Tibial nerve (tissue), 4 donors: ENCODE data around the gene FRMD4A. TPM values are rescaled to one million over a fixed set of nuclear protein-coding genes. Genes with fewer than 3 reads are reported as not detected.

ENCODE experiments used
- DNase-seq, 2 donors: peaks; one replicate each; pipeline ENCODE4 v3.0.0-alpha.2; 2019; ENCODE audit warnings: low spot score in 2 of 2
- H3K27ac ChIP-seq, 4 donors: fragments of 200-600 bp; sonication (generic) in 3 of 4; one replicate each; pipeline ENCODE4 v1.5.1; 2017 to 2019; ENCODE audit warnings: mild to moderate bottlenecking in 1 of 4
- H3K27me3 ChIP-seq, 2 donors: fragments of 200-600 bp; sonication (generic) in 1 of 2; one replicate each; pipeline versions ENCODE4 v1.5.1 to v1.6.0; 2017 to 2019
- H3K36me3 ChIP-seq, 3 donors: fragments of 200-600 bp; sonication (generic); one replicate each; pipeline ENCODE4 v1.5.1; 2018 to 2019
- H3K4me1 ChIP-seq, 4 donors: fragments of 200-600 bp; sonication (generic) in 3 of 4; one replicate each; pipeline ENCODE4 v1.5.1; 2017 to 2019
- H3K4me3 ChIP-seq, 4 donors: fragments of 200-600 bp; sonication (generic) in 3 of 4; one replicate each; pipeline ENCODE4 v1.5.1; 2017 to 2019; ENCODE audit warnings: mild to moderate bottlenecking in 1 of 4, moderate library complexity in 1 of 4
- H3K9me3 ChIP-seq, 4 donors: fragments of 200-600 bp; sonication (generic) in 3 of 4; one replicate each; pipeline ENCODE4 v1.5.1; 2017 to 2019
- EP300 ChIP-seq, 2 donors: sonication (generic); formaldehyde crosslinking; IDR thresholded peaks; one replicate each; pipeline ENCODE4 v1.6.1; 2017; ENCODE audit warnings: antibody characterized with exemption in 2 of 2, mild to moderate bottlenecking in 1 of 2
- POLR2A ChIP-seq, 2 donors: fragments of 450-650 bp; IDR thresholded peaks; one replicate each; pipeline ENCODE4 v1.6.1; 2017; ENCODE audit warnings: antibody characterized with exemption in 2 of 2, mild to moderate bottlenecking in 2 of 2, moderate library complexity in 2 of 2
- WGBS, 2 donors: methylation state at CpG; one replicate each; pipeline ENCODE4 v1.1.5; 2018; 5-methylcytosine and 5-hydroxymethylcytosine counted together
- total RNA-seq, 4 donors: library from RNA; depleted of rRNA; stranded (reverse); fragments of >200 nt; gene quantifications; one replicate each; pipeline ENCODE4 v1.1.0, GENCODE V29; 2016
- TF ChIP-seq, protein P1 (sequence below), 5 experiments: fragments of 200-600 bp in 3 of 5; fragments of 450-650 bp in 2 of 5; sonication (generic) in 3 of 5; IDR thresholded peaks; one replicate each; pipeline ENCODE4 v1.5.1; 2016 to 2019; ENCODE audit warnings: antibody characterized with exemption in 5 of 5, mild to moderate bottlenecking in 3 of 5, moderate library complexity in 2 of 5

Gene FRMD4A
- total RNA-seq, 4 donors from 2014 or later = 39.8 to 89.7 (median 53.9) TPM

- Histone ChIP-seq H3K4me1 (no peaks in the 10 kb centered on the region), H3K36me3 (no peaks in the 10 kb centered on the region), H3K4me3 (no peak overlapping the region), H3K27me3 (no peaks in the 10 kb centered on the region), H3K9me3 (no peaks in the 10 kb centered on the region), H3K27ac (no peak overlapping the region)
- WGBS, 2 donors = 52 to 70% methylated on average over 3 of the region's 3 CpGs
- TF ChIP-seq POLR2A (IDR thresholded peaks at IDR 0.05) (no peak), EP300 (IDR thresholded peaks at IDR 0.05) (no peak)
- TF ChIP-seq, protein P1, sequence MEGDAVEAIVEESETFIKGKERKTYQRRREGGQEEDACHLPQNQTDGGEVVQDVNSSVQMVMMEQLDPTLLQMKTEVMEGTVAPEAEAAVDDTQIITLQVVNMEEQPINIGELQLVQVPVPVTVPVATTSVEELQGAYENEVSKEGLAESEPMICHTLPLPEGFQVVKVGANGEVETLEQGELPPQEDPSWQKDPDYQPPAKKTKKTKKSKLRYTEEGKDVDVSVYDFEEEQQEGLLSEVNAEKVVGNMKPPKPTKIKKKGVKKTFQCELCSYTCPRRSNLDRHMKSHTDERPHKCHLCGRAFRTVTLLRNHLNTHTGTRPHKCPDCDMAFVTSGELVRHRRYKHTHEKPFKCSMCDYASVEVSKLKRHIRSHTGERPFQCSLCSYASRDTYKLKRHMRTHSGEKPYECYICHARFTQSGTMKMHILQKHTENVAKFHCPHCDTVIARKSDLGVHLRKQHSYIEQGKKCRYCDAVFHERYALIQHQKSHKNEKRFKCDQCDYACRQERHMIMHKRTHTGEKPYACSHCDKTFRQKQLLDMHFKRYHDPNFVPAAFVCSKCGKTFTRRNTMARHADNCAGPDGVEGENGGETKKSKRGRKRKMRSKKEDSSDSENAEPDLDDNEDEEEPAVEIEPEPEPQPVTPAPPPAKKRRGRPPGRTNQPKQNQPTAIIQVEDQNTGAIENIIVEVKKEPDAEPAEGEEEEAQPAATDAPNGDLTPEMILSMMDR (IDR thresholded peaks at IDR 0.05) = no peak
- DNase-seq = no peak
Measured at GRCh38 chr10:14270370-14270769, 60.4 kb downstream of the FRMD4A start.

DNA sequence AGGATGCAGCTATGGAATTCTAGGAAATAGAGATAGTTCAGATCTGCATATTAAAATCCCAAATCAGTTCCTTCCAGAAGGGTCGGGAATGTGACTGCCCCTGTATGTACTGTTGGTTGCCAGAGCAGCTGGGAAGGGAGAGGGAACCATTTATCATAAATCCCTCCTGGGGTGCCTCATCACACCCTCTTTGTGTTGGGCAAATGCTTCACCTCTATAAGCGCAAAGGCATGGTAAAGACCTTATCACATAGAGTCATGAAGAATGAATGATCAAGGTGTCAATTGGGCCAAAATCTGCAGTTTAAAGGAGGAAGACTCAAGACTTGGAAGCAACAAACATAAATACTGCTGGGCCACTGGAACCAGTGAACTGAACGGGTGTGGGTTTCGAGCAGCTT is 65.0 kb downstream of the FRMD4A start:
- no peak for DNase-seq

DNA sequence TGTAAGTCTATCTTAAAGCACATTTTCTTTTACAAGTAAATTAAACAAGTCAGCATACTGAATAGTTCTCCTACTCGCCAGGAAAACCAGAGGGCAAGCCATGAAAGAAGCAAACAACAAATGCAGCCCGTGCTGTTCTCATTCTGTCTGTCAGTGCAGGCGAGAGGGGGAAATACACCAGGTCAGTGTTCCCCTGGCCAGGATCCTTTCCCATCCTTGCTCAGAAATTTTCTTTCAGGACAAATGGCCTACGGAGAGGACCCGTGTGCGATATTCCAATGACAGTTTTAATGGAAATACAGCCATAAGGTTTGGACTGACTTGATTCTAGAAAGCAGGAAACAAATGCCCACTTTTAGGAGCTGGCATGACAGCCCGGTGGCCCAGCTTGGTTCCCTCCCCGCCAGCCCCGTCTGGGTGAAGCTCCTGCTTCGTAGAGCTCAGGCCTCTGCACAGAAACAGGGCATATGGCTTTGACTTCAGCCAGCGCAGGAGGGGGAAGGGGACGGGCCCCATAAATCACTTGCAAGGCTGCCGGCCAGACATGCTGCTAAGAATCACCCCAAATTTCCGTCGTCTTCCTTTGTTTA is 67.8 kb downstream of the FRMD4A start:
- Histone ChIP-seq H3K4me3 (no peak overlapping the region), H3K27ac (no peak overlapping the region), H3K36me3 (no peaks in the 10 kb centered on the region), H3K27me3 (no peaks in the 10 kb centered on the region), H3K9me3 (no peaks in the 10 kb centered on the region), H3K4me1 (peaks cover 0 to 10% (median 0%) of the 10 kb centered on the region in 4 donors)
- 65 to 72% methylated on average over 15 of the region's 15 CpGs for WGBS, 2 donors
- no peak for DNase-seq
- TF ChIP-seq EP300 (IDR thresholded peaks at IDR 0.05) = no peak
- no peak for TF ChIP-seq POLR2A (IDR thresholded peaks at IDR 0.05)
- TF ChIP-seq, protein P1 (IDR thresholded peaks at IDR 0.05) = no peak

More for the DNA sequence above, 65.0 kb downstream of the FRMD4A start:
- no peak overlapping the region for H3K27ac ChIP-seq
- H3K36me3 ChIP-seq = no peaks in the 10 kb centered on the region
- no peaks in the 10 kb centered on the region for H3K9me3 ChIP-seq
- no peaks in the 10 kb centered on the region for H3K4me1 ChIP-seq
- H3K4me3 ChIP-seq = no peak overlapping the region
- H3K27me3 ChIP-seq = no peaks in the 10 kb centered on the region
- TF ChIP-seq, protein P1 (IDR thresholded peaks at IDR 0.05) = no peak
- no peak for TF ChIP-seq EP300 (IDR thresholded peaks at IDR 0.05)
- WGBS, 2 donors = 88 to 89% methylated on average over 4 of the region's 4 CpGs

- TF ChIP-seq, protein P1 (IDR thresholded peaks at IDR 0.05) = no peak
- TF ChIP-seq EP300 (IDR thresholded peaks at IDR 0.05) (no peak), POLR2A (IDR thresholded peaks at IDR 0.05) (no peak)
- H3K9me3 ChIP-seq = no peaks in the 10 kb centered on the region
- 80 to 82% methylated on average over 2 of the region's 2 CpGs for WGBS, 2 donors
Measured at GRCh38 chr10:14261336-14261735, 69.4 kb downstream of the FRMD4A start.

DNA sequence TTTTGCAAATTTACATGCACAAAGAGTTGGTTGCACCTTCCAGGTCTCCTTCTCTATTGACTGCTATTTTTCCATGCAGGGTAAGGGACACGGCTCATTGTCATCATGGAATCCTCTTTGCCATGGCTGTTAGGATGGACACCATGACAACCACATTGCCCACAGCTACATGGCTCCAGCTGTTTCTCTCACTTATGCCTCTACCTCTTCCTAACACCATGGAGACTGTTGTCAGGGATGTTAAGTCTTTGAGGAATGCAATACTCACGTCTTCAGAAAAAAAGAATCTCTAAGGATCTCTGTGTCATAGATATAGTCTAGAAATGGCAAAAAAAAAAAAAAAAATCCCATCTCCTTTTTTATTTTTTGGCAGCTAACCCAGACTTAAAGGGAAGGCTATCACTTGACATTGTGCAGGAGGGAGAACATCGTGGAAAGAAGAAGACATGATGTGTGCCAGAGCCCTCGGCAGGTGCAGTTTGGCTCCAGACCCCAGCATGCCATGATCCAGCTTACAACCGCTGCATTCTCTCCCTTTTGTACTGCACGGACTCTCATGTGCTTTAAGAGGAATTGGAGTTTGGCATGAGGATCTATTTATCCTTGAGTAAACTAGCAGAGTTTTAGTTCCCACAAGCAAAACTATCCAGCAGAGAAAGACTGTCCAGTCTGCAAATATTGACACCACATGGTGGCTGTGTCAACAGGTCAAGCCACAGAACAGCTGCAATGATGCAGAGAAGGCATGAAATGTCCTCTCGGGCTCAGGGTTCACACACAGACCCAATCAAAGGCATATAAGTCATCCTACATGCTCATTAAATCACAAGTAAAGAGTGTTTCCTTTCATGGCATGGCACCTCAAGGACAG is 70.8 kb downstream of the FRMD4A start:
- Histone ChIP-seq H3K27ac (peak overlapping the region in 1 of 4 donors; percentile 52), H3K9me3 (no peaks in the 10 kb centered on the region)
- 38 to 43% methylated on average over 7 of the region's 7 CpGs for WGBS, 2 donors

More at GRCh38 chr10:14261336-14261735, 69.4 kb downstream of the FRMD4A start:
- no peaks in the 10 kb centered on the region for H3K27me3 ChIP-seq
- DNase-seq = no peak
- H3K27ac ChIP-seq = no peak overlapping the region
- no peaks in the 10 kb centered on the region for H3K36me3 ChIP-seq
- peaks cover 0 to 10% (median 0%) of the 10 kb centered on the region in 4 donors for H3K4me1 ChIP-seq
- H3K4me3 ChIP-seq = no peak overlapping the region

More for the DNA sequence above, 70.8 kb downstream of the FRMD4A start:
- H3K4me1 ChIP-seq = peaks cover 0 to 10% (median 0%) of the 10 kb centered on the region in 4 donors
- TF ChIP-seq POLR2A (IDR thresholded peaks at IDR 0.05) (no peak), EP300 (IDR thresholded peaks at IDR 0.05) (peak in 1 of 2 donors; percentile 47)
- no peaks in the 10 kb centered on the region for H3K36me3 ChIP-seq
- H3K4me3 ChIP-seq = no peak overlapping the region
- H3K27me3 ChIP-seq = no peaks in the 10 kb centered on the region
- DNase-seq = peak in 1 of 2 donors; percentile 38
